A673 (cell line): ENCODE results near the gene SPATS2L.

Source experiments
- CTCF ChIP-seq: fragments of 300-800, 200-600 bp; sonication (generic); conservative IDR thresholded peaks from 2 replicates; pipeline ENCODE4 v1.5.1; 2017; ENCODE audit warnings: low read depth, mild to moderate bottlenecking, antibody characterized with exemption, low read length, moderate library complexity, mixed read lengths
- EZH2 ChIP-seq: fragments of 200-600 bp; sonication (generic); IDR thresholded peaks from 2 replicates; pipeline ENCODE4 v1.6.1; 2017; ENCODE audit warnings: borderline replicate concordance, low read depth, mild to moderate bottlenecking, mixed read lengths, antibody characterized with exemption, low read length; ENCODE audit not compliant: poor library complexity, severe bottlenecking

GRCh38 chr2:200423541-200423940 is 117.0 kb downstream of the SPATS2L start:
- no peak for TF ChIP-seq CTCF
- no peak for TF ChIP-seq EZH2
